GM19238 (cell line): Measurements from ENCODE around the gene ALOX5AP.

Experiments used
- DNase-seq: peaks from one replicate; pipeline ENCODE4 v3.0.0; 2011; ENCODE audit warnings: low spot score; ENCODE audit not compliant: insufficient read length

The ALOX5AP gene

GRCh38 chr13:30735025-30735871, at the start of gene ALOX5AP:
Gene ALOX5AP, plus strand, starts transcription at chr13:30735543. Its CDS starts 63 bp downstream, at chr13:30735606.
- peak; percentile 39 for DNase-seq

GRCh38 chr13:30685987-30686386, 49.4 kb upstream of the ALOX5AP start:
- no peak for DNase-seq

- no peak for DNase-seq
These were observed 47.7 kb upstream of the ALOX5AP start for GRCh38 chr13:30687601-30688000.

- DNase-seq = no peak
These were observed 45.6 kb upstream of the ALOX5AP start for GRCh38 chr13:30689752-30690151.

GRCh38 chr13:30690282-30691188, 44.8 kb upstream of the ALOX5AP start:
- DNase-seq = no peak

- no peak for DNase-seq
These were observed 43.2 kb upstream of the ALOX5AP start for GRCh38 chr13:30692113-30692512.

GRCh38 chr13:30696278-30697176, 38.8 kb upstream of the ALOX5AP start:
- no peak for DNase-seq

GRCh38 chr13:30697177-30697953, 38.0 kb upstream of the ALOX5AP start:
- no peak for DNase-seq

- no peak for DNase-seq
These were observed 37.3 kb upstream of the ALOX5AP start for GRCh38 chr13:30697996-30698401.

- DNase-seq = no peak
These were observed 36.8 kb upstream of the ALOX5AP start for GRCh38 chr13:30698488-30699005.

GRCh38 chr13:30700364-30700763, 35.0 kb upstream of the ALOX5AP start:
- no peak for DNase-seq

GRCh38 chr13:30702006-30702405, 33.3 kb upstream of the ALOX5AP start:
- no peak for DNase-seq

- DNase-seq = no peak
These were observed 30.7 kb upstream of the ALOX5AP start for GRCh38 chr13:30704596-30704995.

GRCh38 chr13:30705680-30706079, 29.7 kb upstream of the ALOX5AP start:
- no peak for DNase-seq

- DNase-seq = no peak
These were observed 26.8 kb upstream of the ALOX5AP start for GRCh38 chr13:30708541-30708940.

- DNase-seq = no peak
These were observed 24.9 kb upstream of the ALOX5AP start for GRCh38 chr13:30710442-30710841.

- DNase-seq = no peak
These were observed 24.0 kb upstream of the ALOX5AP start for GRCh38 chr13:30711375-30711774.

GRCh38 chr13:30711837-30712236, 23.5 kb upstream of the ALOX5AP start:
- no peak for DNase-seq

GRCh38 chr13:30712536-30713532, 22.5 kb upstream of the ALOX5AP start:
- DNase-seq = no peak
